Upper lobe of right lung (tissue), 1 donor: Measurements from ENCODE around the gene HTRA3. TPM values are rescaled to one million over a fixed set of nuclear protein-coding genes. Genes with fewer than 3 reads are reported as not detected.

ENCODE experiments used
- ATAC-seq: fragments of 200-7000 bp; cut with Tn5 transposase; one replicate; pipeline ENCODE4 v1.9.1; 2020; ENCODE audit warnings: mild to moderate bottlenecking, moderate library complexity
- DNase-seq: peaks from one replicate; pipeline ENCODE4 v3.0.0-alpha.2; 2020
- H3K27ac ChIP-seq: fragments of 200-600 bp; one replicate; pipeline ENCODE4 v1.8.0; 2022
- H3K27me3 ChIP-seq: fragments of 200-600 bp; one replicate; pipeline ENCODE4 v1.8.0; 2022; ENCODE audit warnings: mild to moderate bottlenecking
- H3K36me3 ChIP-seq: fragments of 200-600 bp; one replicate; pipeline ENCODE4 v1.8.0; 2022
- H3K4me1 ChIP-seq: fragments of 200-600 bp; one replicate; pipeline ENCODE4 v1.8.0; 2022
- H3K4me3 ChIP-seq: fragments of 200-600 bp; one replicate; pipeline ENCODE4 v1.8.0; 2022; ENCODE audit warnings: mild to moderate bottlenecking
- H3K9me3 ChIP-seq: fragments of 200-600 bp; one replicate; pipeline ENCODE4 v1.8.0; 2022
- intact Hi-C: fragments of 100-400 bp; cut with DNase I; formaldehyde crosslinking; loops from one replicate; pipeline ENCODE4 v1.11.0; 2022
- total RNA-seq: library from RNA; stranded (reverse); fragmentation: NEBNext Ultra II Directional; extraction: Animal tissue kit (Norgen Biotek cat#: 25700); gene quantifications from one replicate; pipeline ENCODE4 v1.2.1, GENCODE V29; 2021
- TF ChIP-seq, protein P1 (sequence below): fragments of 200-600 bp; IDR thresholded peaks from one replicate; pipeline ENCODE4 v1.8.0; 2022; ENCODE audit warnings: antibody characterized with exemption
- donor health status: DM: no; HTN: yes; CAD: no; lungs with severe emphysema.

The HTRA3 gene
- total RNA-seq, 1 donor from 2014 or later, result 25.0 TPM

DNA sequence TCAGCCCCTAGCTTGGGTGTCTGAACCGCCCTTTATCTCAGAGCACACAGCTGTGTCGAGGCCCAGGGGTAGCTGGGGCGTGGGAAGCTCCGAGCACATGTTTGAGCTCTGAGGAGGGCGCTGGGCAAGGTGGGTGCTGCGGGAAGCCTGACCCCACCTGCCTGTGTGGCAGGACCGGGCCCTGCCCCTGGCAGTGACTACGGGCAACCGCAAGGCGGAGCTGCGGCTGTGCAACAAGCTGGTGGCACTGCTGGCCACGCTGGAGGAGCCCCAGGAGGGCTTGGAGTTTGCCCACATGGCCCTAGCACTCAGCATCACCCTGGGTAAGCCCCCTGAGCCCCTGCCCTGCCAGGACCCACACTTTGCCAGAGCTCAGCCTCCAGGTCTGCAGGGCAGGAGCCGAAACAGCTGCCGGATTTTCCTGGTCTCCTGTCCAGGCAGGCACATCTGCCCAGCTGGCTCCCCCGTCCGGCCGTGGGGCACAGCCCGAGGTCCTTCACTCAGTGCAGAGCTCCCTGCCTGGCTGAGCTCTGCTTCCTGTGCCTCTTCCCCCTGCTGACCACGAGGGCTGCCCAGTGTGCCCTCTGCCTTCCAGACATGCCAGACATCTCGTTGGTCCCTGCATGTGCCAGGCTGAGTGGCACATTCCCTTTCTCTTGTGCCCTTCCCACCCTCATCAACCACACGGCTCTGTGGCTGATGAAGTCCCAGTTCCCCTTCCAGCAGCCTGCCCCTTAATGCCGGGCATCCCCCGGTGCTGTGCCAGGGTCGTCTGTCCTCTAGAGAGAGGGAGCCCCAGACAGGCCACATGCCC lies 33.2 kb upstream of the HTRA3 start:
- Histone ChIP-seq H3K4me3 (no peak overlapping the region), H3K4me1 (no peaks in the 10 kb centered on the region), H3K9me3 (no peaks in the 10 kb centered on the region), H3K36me3 (peaks cover 71% of the 10 kb centered on the region), H3K27me3 (no peaks in the 10 kb centered on the region), H3K27ac (no peak overlapping the region)
- intact Hi-C loops, result no loop called here
- TF ChIP-seq, protein P1, sequence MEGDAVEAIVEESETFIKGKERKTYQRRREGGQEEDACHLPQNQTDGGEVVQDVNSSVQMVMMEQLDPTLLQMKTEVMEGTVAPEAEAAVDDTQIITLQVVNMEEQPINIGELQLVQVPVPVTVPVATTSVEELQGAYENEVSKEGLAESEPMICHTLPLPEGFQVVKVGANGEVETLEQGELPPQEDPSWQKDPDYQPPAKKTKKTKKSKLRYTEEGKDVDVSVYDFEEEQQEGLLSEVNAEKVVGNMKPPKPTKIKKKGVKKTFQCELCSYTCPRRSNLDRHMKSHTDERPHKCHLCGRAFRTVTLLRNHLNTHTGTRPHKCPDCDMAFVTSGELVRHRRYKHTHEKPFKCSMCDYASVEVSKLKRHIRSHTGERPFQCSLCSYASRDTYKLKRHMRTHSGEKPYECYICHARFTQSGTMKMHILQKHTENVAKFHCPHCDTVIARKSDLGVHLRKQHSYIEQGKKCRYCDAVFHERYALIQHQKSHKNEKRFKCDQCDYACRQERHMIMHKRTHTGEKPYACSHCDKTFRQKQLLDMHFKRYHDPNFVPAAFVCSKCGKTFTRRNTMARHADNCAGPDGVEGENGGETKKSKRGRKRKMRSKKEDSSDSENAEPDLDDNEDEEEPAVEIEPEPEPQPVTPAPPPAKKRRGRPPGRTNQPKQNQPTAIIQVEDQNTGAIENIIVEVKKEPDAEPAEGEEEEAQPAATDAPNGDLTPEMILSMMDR, result no peak
- DNase-seq, result no peak
- ATAC-seq, result no peak

DNA sequence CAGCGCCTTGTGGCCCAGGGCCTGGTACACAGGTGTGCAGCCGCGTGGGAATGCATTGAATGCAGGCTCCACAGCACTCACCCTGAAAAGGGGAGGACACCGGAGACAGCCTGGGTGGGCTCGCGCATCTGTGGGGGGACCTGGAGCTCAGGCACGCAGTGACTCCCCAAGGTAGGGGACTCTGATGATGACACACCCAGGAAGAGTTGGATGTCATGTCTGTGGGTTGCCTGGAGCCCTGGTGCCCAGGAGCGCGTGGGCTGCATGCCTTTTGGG lies 32.7 kb upstream of the HTRA3 start:
- ATAC-seq (no peak), DNase-seq (no peak)
- no peaks in the 10 kb centered on the region for H3K4me1 ChIP-seq
- H3K27me3 ChIP-seq, result no peaks in the 10 kb centered on the region
- intact Hi-C loops, result no loop called here
- H3K36me3 ChIP-seq, result peaks cover 71% of the 10 kb centered on the region
- TF ChIP-seq, protein P1, result no peak
- no peak overlapping the region for H3K4me3 ChIP-seq
- no peaks in the 10 kb centered on the region for H3K9me3 ChIP-seq
- no peak overlapping the region for H3K27ac ChIP-seq

DNA sequence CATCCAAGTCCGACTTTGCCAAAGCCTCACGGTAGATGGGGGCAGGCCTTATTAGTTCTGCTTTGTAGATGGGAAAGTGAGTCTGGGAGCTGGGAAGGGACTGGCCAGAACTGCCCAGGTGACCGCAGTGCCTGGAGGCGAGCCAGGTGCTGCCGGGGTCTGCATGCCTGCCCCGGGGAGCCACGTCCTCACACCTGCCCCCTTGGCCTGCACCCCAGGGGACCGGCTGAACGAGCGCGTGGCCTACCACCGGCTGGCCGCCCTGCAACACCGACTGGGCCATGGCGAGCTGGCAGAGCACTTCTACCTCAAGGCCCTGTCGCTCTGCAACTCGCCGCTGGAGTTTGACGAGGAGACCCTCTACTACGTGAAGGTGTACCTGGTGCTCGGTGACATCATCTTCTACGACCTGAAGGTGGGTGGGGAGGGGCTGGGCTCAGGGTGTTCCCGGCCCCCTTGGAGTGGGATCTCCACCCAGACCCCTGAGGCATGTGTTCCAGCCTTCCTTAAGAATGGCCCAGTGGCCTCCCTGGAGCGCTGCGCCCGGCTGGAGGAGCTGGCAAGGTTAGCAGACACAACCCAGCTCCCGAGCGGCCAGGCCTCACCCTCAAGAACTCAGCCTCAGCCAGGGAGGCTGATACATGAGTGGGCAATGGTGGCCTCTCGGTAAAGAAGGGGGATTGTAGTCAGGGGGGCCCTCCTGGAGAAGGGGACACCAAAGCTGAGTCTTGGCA lies 32.1 kb upstream of the HTRA3 start:
- Histone ChIP-seq H3K9me3 (no peaks in the 10 kb centered on the region), H3K4me3 (no peak overlapping the region), H3K27ac (no peak overlapping the region), H3K4me1 (peaks cover 5% of the 10 kb centered on the region), H3K27me3 (no peaks in the 10 kb centered on the region), H3K36me3 (peaks cover 71% of the 10 kb centered on the region)
- TF ChIP-seq, protein P1, result no peak
- intact Hi-C loops, result no loop called here
- DNase-seq, result no peak
- ATAC-seq, result no peak

DNA sequence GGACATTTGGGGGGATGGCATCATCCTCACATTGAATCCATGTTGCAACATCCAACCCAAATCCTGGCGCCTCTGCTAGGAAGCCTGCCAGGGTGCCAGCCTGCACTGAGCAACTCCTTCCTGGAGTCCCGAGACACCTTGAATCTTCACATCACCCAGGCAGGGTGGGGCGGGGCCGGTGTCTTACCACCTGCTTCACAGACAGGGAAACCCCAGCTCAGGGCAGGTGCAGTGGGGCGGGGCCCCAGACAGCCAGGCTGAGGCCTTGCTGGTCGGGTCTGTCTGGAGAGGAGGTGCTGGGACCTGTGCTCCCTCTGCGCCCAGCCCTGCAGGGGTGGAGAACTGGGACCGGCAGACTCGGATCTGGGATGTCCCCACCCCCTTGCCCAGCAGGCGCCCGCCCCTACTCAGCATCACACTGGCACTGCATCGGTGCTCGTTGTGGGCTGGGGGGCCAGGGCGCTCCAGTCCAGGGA lies 31.5 kb upstream of the HTRA3 start:
- no peak overlapping the region for H3K4me3 ChIP-seq
- H3K4me1 ChIP-seq, result peaks cover 10% of the 10 kb centered on the region
- TF ChIP-seq, protein P1, result no peak
- no peaks in the 10 kb centered on the region for H3K9me3 ChIP-seq
- intact Hi-C loops, result no loop called here
- no peaks in the 10 kb centered on the region for H3K27me3 ChIP-seq
- no peak overlapping the region for H3K27ac ChIP-seq
- H3K36me3 ChIP-seq, result peaks cover 65% of the 10 kb centered on the region
- ATAC-seq (no peak), DNase-seq (no peak)

DNA sequence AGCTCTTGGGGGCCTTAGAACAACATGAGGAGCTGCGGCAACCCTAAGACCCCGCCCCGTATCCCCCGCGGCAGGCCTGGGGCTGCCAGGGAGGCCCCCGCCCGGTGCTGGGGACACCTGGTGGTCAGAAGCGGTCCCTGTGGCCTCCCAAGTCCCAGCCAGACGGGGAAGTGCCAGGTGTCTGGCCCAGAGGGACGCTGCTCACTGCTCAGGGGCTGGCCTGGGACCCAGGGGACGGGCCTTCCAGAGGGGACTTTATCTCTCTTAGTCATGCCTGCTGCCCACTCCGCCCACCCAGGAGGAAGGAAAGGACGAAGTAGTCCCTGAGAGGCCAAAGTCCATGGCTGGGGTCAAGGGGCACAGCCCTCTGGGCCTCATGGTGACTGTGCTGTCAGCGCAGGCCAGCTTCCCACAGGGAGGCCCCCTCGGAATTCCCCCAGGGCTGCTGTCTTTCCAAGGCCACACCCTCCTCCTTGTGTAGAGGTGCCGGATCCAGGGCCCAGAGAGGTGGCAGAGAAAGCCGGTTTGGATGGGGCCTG lies 31.0 kb upstream of the HTRA3 start:
- TF ChIP-seq, protein P1, result peak; percentile 26
- peaks cover 10% of the 10 kb centered on the region for H3K4me1 ChIP-seq
- no peak for ATAC-seq
- no peaks in the 10 kb centered on the region for H3K9me3 ChIP-seq
- no peak overlapping the region for H3K27ac ChIP-seq
- no peak for DNase-seq
- no peaks in the 10 kb centered on the region for H3K27me3 ChIP-seq
- H3K36me3 ChIP-seq, result peaks cover 60% of the 10 kb centered on the region
- intact Hi-C loops, result no loop called here
- H3K4me3 ChIP-seq, result no peak overlapping the region
